SJCRH30 (cell line): ENCODE measurements around the gene NADSYN1. TPM values are rescaled to one million over a fixed set of nuclear protein-coding genes. Genes with fewer than 3 reads are reported as not detected.

Experiments
- DNase-seq, 2 experiments: peaks; one replicate each; pipeline ENCODE4 v3.0.0-alpha.2; 2015 to 2020
- H3K27ac ChIP-seq: fragments of 250-450 bp; sonication (Bioruptor Pico); 2 replicates; pipeline ENCODE4 v1.5.1; 2020; ENCODE audit warnings: mild to moderate bottlenecking, moderate library complexity
- H3K27me3 ChIP-seq: fragments of 250-450 bp; sonication (Bioruptor Pico); 2 replicates; pipeline ENCODE4 v1.5.1; 2020; ENCODE audit warnings: mild to moderate bottlenecking, moderate library complexity
- H3K36me3 ChIP-seq: fragments of 250-450 bp; sonication (Bioruptor Pico); 2 replicates; pipeline ENCODE4 v1.5.1; 2020; ENCODE audit warnings: mild to moderate bottlenecking, moderate library complexity
- H3K4me1 ChIP-seq: fragments of 250-450 bp; sonication (Bioruptor Pico); 2 replicates; pipeline ENCODE4 v1.5.1; 2020; ENCODE audit warnings: mild to moderate bottlenecking, moderate library complexity
- H3K4me3 ChIP-seq: fragments of 250-450 bp; sonication (Bioruptor Pico); 2 replicates; pipeline ENCODE4 v1.5.1; 2020; ENCODE audit warnings: mild to moderate bottlenecking, moderate library complexity
- H3K9me3 ChIP-seq: fragments of 250-450 bp; sonication (Bioruptor Pico); replicated peaks from 2 replicates; pipeline ENCODE4 v1.5.1; 2020; ENCODE audit warnings: mild to moderate bottlenecking, moderate library complexity
- total RNA-seq: library from RNA; depleted of rRNA; stranded (reverse); fragments of >200 nt; shearing (Covaris generic); gene quantifications from 2 replicates; pipeline ENCODE4 v1.2.3, GENCODE V29; 2014

Gene NADSYN1
- total RNA-seq, 1 experiment from 2014 or later, result 18.0 TPM

DNA sequence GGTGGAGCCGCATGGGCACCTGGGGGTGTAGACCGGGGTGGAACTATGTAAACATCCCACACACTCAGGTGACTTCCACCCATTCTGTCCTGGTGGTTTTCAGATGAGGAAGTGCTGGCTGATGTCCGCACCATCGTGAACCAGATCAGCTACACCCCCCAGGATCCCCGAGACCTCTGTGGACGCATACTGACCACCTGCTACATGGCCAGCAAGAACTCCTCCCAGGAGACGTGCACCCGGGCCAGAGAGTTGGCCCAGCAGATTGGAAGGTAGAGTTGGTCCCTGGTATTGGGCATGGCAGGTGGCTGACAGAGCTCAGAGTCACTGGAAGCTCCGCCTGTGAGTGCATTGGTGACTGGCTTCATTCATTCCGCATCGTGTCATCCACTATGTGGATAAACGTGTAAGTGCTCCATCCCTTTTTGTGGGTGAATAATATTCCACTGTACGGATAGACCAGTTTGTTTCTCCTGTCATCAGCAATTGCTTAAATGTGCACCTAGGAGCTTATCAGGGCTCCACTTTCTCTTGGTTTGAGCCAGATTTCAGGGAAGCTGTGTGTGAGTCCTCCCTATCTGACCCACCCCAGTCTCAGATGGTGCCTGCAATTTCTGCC is 29.9 kb downstream of the NADSYN1 start:
- no peaks in the 10 kb centered on the region for H3K27me3 ChIP-seq
- no peak overlapping the region for H3K4me3 ChIP-seq
- peaks cover 4% of the 10 kb centered on the region; the same call in 1 of the 2 replicates for H3K36me3 ChIP-seq
- no peak overlapping the region for H3K27ac ChIP-seq
- H3K4me1 ChIP-seq, result no peaks in the 10 kb centered on the region
- no peaks in the 10 kb centered on the region for H3K9me3 ChIP-seq
- DNase-seq, result no peak

DNA sequence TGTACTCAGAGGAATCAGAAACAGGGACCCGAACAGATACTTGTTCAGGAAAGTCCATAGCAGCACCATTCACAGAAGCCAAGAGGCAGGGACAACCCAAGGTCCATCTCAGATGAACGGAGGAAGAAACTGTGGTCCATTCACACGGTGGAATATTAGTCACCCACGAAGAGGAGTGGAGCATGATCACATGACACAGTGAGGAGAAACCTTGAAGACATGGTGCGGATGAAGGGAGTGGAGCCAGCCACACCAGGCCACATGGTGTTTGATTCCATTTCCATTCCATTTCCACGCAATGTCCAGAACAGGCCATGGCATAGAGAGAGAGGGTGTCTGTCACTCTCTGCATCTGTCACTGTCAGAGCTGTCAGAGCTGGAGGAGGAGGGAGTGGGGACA is 30.7 kb downstream of the NADSYN1 start:
- Histone ChIP-seq H3K27ac (no peak overlapping the region), H3K4me1 (peaks cover 2% of the 10 kb centered on the region), H3K9me3 (no peaks in the 10 kb centered on the region), H3K27me3 (no peaks in the 10 kb centered on the region), H3K36me3 (peaks cover 4% of the 10 kb centered on the region; the same call in 1 of the 2 replicates), H3K4me3 (no peak overlapping the region)
- no peak for DNase-seq

DNA sequence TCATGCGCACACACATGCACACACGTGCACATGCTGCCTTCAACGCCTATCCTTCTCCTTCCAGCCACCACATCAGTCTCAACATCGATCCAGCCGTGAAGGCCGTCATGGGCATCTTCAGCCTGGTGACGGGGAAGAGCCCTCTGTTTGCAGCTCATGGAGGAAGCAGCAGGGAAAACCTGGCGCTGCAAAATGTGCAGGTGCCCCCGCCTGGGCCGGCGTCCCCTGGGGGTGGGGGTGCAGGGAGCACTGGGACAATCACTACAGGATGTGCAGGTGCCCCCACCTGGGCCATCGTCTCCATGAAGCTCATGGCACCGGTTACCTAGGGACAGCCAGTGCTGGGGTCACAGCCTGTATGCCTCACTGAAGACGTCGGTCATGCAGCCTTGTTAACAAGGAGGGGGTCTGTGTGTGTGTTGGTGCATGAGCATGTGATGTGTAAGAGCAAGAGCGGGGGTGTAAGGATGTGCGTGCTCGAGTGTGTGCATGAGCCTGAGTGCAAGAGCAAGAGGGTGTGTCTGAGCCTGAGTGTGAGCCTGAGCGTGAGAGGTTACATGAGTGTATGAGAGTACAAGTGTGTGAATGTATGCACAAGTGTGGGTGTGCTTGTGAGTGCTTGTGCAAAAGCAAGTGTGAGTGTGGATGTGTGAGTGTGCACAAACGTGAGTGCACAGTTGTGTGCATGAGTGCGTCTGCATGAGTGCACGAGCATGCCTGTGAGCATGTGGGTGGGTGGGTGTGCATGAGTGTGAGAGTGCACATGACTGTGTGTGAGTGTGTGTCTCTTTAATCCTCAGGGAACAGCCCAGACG is 31.5 kb downstream of the NADSYN1 start:
- DNase-seq, result no peak
- peaks cover 4% of the 10 kb centered on the region; the same call in 1 of the 2 replicates for H3K36me3 ChIP-seq
- H3K27ac ChIP-seq, result no peak overlapping the region

DNA sequence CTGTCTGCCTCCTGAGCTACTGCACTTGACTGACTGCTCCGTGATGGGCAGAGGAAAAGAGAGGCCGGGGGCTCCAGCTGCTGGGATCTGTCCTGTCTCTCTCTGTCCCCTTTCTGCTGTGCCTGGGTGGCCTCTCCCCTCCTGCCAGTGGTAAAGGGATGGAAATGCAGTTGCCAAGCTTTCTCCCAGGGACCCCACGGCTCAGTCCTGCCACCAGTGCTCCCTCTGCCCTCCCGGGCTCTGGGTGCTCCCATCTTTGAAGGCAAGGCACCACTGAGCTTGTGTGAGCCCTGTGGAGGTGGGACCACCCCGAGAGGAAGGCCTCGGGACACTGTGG is 32.0 kb downstream of the NADSYN1 start:
- H3K27ac ChIP-seq, result no peak overlapping the region
- no peak overlapping the region for H3K4me3 ChIP-seq
- H3K4me1 ChIP-seq, result peaks cover 13% of the 10 kb centered on the region
- H3K36me3 ChIP-seq, result peaks cover 4% of the 10 kb centered on the region; the same call in 1 of the 2 replicates
- no peaks in the 10 kb centered on the region for H3K9me3 ChIP-seq
- no peak for DNase-seq
- H3K27me3 ChIP-seq, result no peaks in the 10 kb centered on the region

More for the DNA sequence above, 31.5 kb downstream of the NADSYN1 start:
- no peak overlapping the region for H3K4me3 ChIP-seq
- peaks cover 10% of the 10 kb centered on the region for H3K4me1 ChIP-seq
- H3K9me3 ChIP-seq, result no peaks in the 10 kb centered on the region
- no peaks in the 10 kb centered on the region for H3K27me3 ChIP-seq

DNA sequence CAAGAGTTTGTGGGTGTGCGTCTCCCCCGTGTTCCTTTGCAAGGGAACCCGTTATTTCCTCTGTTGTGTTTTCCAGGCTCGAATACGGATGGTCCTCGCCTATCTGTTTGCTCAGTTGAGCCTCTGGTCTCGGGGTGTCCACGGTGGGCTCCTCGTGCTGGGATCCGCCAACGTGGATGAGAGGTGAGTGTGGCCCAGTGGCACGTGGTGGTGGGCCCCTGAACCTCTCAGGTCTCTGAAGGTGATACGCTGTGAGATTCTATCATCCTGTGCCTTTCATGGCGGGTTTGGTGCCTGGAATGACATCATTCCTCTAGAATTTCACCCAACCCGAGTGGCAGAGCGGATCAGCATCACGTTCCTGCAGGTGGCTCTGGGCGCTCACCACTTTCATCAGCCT is 32.5 kb downstream of the NADSYN1 start:
- H3K36me3 ChIP-seq, result peaks cover 4% of the 10 kb centered on the region; the same call in 1 of the 2 replicates
- no peaks in the 10 kb centered on the region for H3K27me3 ChIP-seq
- H3K4me3 ChIP-seq, result no peak overlapping the region
- no peaks in the 10 kb centered on the region for H3K9me3 ChIP-seq
- no peak overlapping the region for H3K27ac ChIP-seq
- peaks cover 13% of the 10 kb centered on the region for H3K4me1 ChIP-seq
- no peak for DNase-seq

DNA sequence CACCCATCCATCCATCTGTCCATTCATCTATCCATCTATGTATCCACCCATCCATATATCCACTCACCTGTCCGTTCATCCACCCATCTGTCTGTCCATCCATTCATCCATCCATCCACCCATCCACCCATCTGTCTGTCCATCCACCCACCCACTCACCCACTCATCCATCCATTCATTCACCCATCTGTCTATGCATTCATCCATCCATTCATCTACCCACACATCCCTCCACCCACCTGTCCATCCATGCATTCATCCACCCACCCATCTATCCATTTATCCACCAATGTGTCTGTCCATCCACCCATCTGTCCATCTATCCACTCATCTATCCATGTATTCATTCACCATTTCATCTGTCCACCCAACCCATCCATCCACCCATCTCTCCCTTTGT is 33.3 kb downstream of the NADSYN1 start:
- peaks cover 4% of the 10 kb centered on the region; the same call in 1 of the 2 replicates for H3K36me3 ChIP-seq
- H3K27ac ChIP-seq, result no peak overlapping the region
- H3K27me3 ChIP-seq, result no peaks in the 10 kb centered on the region
- H3K4me3 ChIP-seq, result no peak overlapping the region
- DNase-seq, result no peak
- peaks cover 13% of the 10 kb centered on the region for H3K4me1 ChIP-seq
- H3K9me3 ChIP-seq, result no peaks in the 10 kb centered on the region

DNA sequence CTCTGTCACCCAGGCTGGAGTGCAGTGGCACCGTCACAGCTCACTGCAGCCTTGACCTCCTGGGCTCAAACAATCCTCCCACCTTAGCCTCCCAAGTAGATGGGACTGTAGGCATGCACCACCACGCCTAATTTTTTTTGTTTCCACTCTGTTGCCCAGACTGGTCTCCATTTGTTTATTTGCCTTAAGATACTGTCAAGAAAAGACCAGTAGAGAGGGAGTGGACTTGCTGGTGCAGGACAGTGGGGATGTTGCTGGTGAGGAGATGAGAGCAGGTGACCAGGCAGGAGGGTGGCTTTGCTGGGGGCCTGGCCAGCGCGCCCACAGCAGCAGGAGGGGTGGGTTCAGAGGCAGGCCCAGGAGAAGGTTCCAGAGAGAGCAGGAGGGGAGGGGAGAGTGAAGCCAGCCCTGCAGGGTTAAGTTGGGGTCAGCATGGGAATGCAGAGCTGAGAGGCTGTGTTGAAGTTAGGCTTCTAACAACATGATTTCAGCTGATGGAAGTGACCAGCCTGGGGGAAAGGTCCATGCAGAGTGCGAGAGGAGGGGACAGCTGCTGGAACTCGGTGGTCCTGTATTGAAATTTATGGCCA is 35.8 kb downstream of the NADSYN1 start:
- H3K27me3 ChIP-seq, result no peaks in the 10 kb centered on the region
- H3K9me3 ChIP-seq, result no peaks in the 10 kb centered on the region
- DNase-seq, result peak; percentile 42 to 60
- peaks cover under 1% of the 10 kb centered on the region; the same call in 1 of the 2 replicates for H3K36me3 ChIP-seq
- H3K4me3 ChIP-seq, result no peak overlapping the region
- peaks cover 13% of the 10 kb centered on the region for H3K4me1 ChIP-seq
- H3K27ac ChIP-seq, result peak overlapping the region; percentile 85

DNA sequence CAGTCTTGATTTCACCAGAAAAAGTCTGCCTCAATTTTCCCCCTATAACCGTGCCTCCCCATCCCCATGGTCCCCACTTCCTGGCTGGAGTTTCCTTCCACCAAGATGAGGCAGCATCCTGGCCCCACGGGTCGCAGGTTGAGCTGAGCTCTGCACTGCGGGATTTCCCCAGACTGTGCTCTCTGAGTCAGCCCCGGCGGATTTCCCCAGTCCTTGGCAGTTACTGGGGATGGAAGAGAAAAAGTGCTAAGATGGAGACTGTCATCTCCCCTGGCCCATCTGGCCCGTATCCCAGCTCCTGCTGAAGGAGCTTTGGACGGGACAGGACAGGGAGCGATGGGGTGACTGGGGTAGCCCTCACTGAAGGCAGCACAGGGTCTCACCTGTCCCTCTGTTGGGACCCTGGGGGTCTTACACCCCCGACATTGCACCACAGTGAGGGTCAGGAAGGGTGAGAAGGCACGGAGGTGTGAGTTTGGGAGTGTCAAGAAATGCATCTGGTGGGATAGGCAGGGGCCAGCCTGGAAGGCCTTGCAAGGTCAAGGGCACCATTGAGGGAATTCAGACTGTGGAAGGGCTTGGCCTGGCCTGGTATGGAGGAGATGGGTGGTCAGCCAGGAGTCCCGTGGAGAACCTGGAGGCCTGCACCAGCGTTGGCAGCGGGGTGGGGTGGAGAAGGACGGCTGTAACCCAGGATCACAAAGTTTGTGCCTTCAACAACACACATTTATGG is 36.5 kb downstream of the NADSYN1 start:
- no peaks in the 10 kb centered on the region for H3K36me3 ChIP-seq
- no peaks in the 10 kb centered on the region for H3K9me3 ChIP-seq
- no peaks in the 10 kb centered on the region for H3K27me3 ChIP-seq
- H3K4me1 ChIP-seq, result peaks cover 13% of the 10 kb centered on the region
- no peak overlapping the region for H3K4me3 ChIP-seq
- no peak for DNase-seq
- H3K27ac ChIP-seq, result peak overlapping the region; percentile 85

DNA sequence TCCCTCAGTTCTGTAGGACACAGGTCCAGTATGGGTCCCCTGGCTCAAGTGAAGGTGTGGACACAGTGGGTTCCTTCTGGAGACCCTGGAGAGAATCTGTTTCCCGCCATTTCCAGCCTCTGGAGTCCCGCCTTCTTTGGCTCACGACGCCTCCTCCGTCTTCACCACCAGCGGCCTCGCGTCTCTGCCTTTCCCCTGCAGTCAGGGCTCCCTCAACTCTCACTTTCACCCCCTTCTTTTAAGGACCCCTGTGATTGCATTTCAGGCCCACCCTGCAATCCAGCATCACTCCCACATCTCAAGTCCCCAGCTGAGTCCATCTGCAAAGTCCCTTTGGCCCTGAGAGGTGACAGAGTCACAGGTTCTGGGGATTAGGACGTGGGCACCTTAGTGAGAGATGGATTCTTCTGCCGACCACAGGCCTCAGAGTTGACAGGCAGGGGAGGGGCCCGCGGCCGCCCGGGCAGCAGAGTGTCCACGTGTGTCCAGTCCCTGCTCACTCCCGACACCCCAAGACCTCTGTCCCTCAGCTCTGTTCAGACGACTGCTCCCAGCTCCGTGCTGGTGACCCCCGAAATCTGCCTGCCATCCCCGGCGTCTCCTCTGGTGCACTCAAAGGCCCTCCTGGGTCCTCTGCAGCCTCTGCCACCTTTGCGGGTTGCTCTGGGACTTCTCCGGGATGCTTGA is 37.2 kb downstream of the NADSYN1 start:
- Histone ChIP-seq H3K36me3 (no peaks in the 10 kb centered on the region; the same call in 1 of the 2 replicates), H3K4me3 (no peak overlapping the region), H3K27ac (no peak overlapping the region), H3K27me3 (no peaks in the 10 kb centered on the region), H3K9me3 (no peaks in the 10 kb centered on the region), H3K4me1 (peaks cover 13% of the 10 kb centered on the region)
- no peak for DNase-seq

DNA sequence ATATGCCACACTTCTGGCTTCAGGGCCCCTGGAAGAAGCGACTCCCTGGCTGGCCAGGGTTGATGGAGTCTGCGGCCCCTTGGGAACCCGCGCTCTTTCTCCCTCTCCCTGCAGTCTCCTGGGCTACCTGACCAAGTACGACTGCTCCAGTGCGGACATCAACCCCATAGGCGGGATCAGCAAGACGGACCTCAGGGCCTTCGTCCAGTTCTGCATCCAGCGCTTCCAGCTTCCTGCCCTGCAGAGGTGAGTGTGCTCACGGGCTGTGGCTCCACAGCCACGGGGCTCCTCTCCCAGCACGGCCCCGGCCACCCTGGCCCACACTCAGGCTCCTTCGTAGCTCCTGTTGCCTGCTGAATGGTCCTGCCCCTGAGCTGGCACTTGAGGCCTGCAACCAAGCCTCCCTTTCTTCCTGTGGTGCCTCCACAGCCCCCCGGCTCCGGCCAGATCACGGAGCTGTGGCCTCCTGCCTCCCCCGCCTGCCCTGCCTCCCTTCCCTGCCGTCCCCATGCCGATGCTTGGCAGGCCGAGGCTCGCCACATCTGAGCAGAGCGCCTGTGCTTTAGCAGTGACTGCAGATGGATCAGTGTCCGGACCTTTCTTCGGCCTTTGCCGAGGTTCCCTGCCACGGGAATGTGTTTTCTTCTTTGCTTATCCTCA is 37.9 kb downstream of the NADSYN1 start:
- DNase-seq, result no peak
- Histone ChIP-seq H3K36me3 (no peaks in the 10 kb centered on the region; the same call in 1 of the 2 replicates), H3K27ac (no peak overlapping the region)

DNA sequence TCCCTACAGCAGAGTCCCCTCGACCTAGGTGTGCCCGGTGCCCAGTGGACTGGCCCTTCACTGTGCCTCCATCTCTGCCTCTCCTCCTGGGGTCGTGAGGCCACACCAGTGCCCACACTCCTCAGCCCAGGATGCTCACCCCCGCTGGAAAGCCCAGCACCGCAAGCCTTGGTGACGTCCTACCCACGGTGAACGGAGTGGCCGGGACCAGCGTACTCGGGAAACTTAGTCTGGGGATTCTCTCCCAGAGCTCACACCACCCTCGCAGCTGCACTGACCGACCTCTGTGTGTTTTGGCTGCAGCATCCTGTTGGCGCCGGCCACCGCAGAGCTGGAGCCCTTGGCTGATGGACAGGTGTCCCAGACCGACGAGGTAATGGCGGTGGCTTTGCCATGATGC is 38.5 kb downstream of the NADSYN1 start:
- Histone ChIP-seq H3K4me3 (no peak overlapping the region), H3K27me3 (no peaks in the 10 kb centered on the region), H3K9me3 (no peaks in the 10 kb centered on the region), H3K27ac (no peak overlapping the region), H3K4me1 (peaks cover 13% of the 10 kb centered on the region), H3K36me3 (no peaks in the 10 kb centered on the region; the same call in 1 of the 2 replicates)
- DNase-seq, result no peak

More for the DNA sequence above, 37.9 kb downstream of the NADSYN1 start:
- no peaks in the 10 kb centered on the region for H3K27me3 ChIP-seq
- no peaks in the 10 kb centered on the region for H3K9me3 ChIP-seq
- peaks cover 13% of the 10 kb centered on the region for H3K4me1 ChIP-seq
- H3K4me3 ChIP-seq, result no peak overlapping the region

DNA sequence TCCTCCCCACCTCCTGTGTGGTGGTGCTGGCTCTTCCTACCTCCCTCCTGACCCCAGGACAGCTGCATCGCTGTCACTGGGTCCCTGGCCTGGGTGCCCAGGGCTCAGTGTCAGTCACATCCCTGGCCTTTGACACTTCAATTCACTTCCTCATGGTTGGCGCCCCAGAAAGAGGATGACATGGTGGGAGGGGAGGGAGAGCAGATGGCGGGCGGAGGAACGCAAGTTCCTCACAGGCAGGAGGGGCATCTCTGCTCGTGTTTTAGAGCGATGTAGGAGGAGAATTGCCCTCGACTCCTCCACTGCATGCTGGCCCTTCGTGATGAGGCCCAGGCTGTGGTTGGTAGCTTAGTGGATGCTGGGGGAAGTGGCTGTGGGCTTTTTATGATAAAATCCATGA is 38.9 kb downstream of the NADSYN1 start:
- DNase-seq, result no peak
- no peaks in the 10 kb centered on the region; the same call in 1 of the 2 replicates for H3K36me3 ChIP-seq

DNA sequence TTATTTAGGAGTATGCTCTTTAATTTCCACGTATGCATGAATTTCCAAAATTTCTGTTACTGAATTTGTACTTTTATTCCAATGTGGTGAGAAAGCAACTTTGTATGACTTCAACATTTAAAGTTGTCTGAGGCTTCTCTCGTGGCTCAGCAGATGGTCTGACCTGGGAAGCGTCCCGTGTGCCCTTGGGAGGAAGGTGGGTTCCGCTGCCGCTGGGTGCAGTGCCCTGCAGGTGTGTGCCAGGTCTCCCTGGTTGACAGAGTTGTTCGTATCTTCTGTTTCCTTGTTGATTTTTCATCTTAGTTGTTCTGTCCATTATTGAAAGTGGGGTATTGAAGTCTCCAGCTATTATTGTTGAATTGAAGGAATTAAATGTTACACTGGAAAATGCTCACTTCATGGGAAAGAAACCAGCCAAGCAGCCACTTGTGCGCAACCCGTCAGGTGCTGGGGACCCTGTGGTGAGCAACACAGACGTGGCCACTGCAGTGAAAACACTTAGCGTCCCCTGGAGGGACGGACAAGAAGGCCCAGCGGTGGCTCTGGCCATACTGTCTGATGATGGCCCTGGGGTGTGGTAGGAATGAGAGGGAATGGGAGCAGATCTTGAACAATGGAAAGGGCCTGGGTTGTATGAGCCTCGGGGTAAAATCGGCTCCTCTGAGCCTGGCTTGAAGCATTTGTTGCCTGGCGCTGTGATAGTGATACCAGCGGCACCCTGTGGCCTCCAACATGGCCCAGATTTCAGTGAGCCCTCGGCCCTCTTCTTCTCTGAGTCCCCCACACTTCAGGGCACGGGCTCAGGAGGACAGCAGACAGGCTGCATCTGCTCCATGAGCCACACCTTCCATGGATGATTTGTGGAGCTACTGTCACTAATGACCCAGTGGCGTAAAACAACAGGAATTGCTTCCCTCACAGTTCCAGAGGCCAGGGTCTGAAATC is 42.6 kb downstream of the NADSYN1 start:
- peaks cover 5% of the 10 kb centered on the region; the same call in 1 of the 2 replicates for H3K36me3 ChIP-seq
- H3K4me3 ChIP-seq, result no peak overlapping the region
- H3K4me1 ChIP-seq, result no peaks in the 10 kb centered on the region
- DNase-seq, result no peak
- H3K27me3 ChIP-seq, result no peaks in the 10 kb centered on the region
- no peaks in the 10 kb centered on the region for H3K9me3 ChIP-seq
- H3K27ac ChIP-seq, result no peak overlapping the region

More for the DNA sequence above, 38.9 kb downstream of the NADSYN1 start:
- no peaks in the 10 kb centered on the region for H3K27me3 ChIP-seq
- H3K4me1 ChIP-seq, result peaks cover 13% of the 10 kb centered on the region
- no peaks in the 10 kb centered on the region for H3K9me3 ChIP-seq
- H3K27ac ChIP-seq, result no peak overlapping the region
- H3K4me3 ChIP-seq, result no peak overlapping the region
